K562 (cell line): ENCODE measurements around the gene CLSTN2. TPM values are rescaled to one million over a fixed set of nuclear protein-coding genes. Genes with fewer than 3 reads are reported as not detected.

Experiments used
- ATAC-seq: fragments of 200-7000 bp; cut with Tn5 transposase; 3 replicates; pipeline ENCODE4 v1.9.1; 2020; ENCODE audit warnings: moderate library complexity
- BruUV-seq: library from RNA; stranded (reverse); fragments of 400-500 nt; replicated peaks from 2 replicates; lab custom pipeline; 2021; lab: Mats Ljungman, UMichigan
- CTCF ChIA-PET: fragments of 300-600 bp; formaldehyde crosslinking; extraction: SDS; loops from one replicate; lab custom pipeline; 2021; ENCODE audit warnings: low intra/inter-chr PET ratio; lab: Yijun Ruan, JAX
- POLR2A ChIA-PET: fragments of 300-600, 350-650 bp; sonication (Branson Sonifier 250); formaldehyde crosslinking; extraction: SDS; loops from one replicate; lab custom pipeline; 2021; ENCODE audit warnings: antibody characterized with exemption, inconsistent platforms; lab: Yijun Ruan, JAX
- DNase-seq, 4 experiments: peaks; one replicate each; pipeline versions ENCODE4 v3.0.0 to v3.0.0-alpha.2; 2011 to 2018; ENCODE audit warnings: low spot score in 3 of 4, mixed read lengths in 3 of 4; ENCODE audit errors: extremely low read depth in 1 of 4
- FAIRE-seq: peaks from 2 replicates; lab custom pipeline; 2011; peaks lifted over from hg19 to GRCh38; lab: Jason Lieb, UNC
- H2AFZ ChIP-seq: 2 replicates; pipeline ENCODE4 v1.6.0; 2011; ENCODE audit warnings: low read depth, low read length, control low read depth, inconsistent platforms
- H3K27ac ChIP-seq: fragments of 200-600 bp; 3 replicates; pipeline ENCODE4 v1.8.0; 2011; ENCODE audit warnings: low read depth, mild to moderate bottlenecking, control low read depth, inconsistent platforms, low read length, moderate library complexity, mixed read lengths; ENCODE audit errors: extremely low read depth
- H3K27me3 ChIP-seq, 2 experiments: fragments of 300-600 bp in 1 of 2; 2 replicates in 1 of 2; 3 replicates in 1 of 2; pipeline versions ENCODE4 v1.6.0 to v1.8.0; 2011; ENCODE audit warnings: inconsistent platforms in 2 of 2, low read length in 2 of 2, mild to moderate bottlenecking in 1 of 2, mixed read lengths in 1 of 2, moderate library complexity in 1 of 2; ENCODE audit not compliant: control insufficient read depth in 2 of 2, insufficient read depth in 2 of 2
- H3K36me3 ChIP-seq: fragments of 300-600 bp; 3 replicates; pipeline ENCODE4 v1.8.0; 2011; ENCODE audit warnings: mild to moderate bottlenecking, low read length, inconsistent platforms; ENCODE audit not compliant: control insufficient read depth, insufficient read depth
- H3K4me1 ChIP-seq, 2 experiments: fragments of 200-600 bp in 1 of 2; replicated peaks in 1 of 2; 2 replicates in 1 of 2; 3 replicates in 1 of 2; pipeline versions ENCODE4 v1.5.1 to v1.8.0; 2011; ENCODE audit warnings: inconsistent platforms in 2 of 2, low read length in 2 of 2, mild to moderate bottlenecking in 1 of 2, mixed read lengths in 1 of 2, moderate library complexity in 1 of 2; ENCODE audit not compliant: control insufficient read depth in 2 of 2, insufficient read depth in 2 of 2
- H3K4me2 ChIP-seq: 2 replicates; pipeline ENCODE4 v1.6.1; 2011; ENCODE audit warnings: low read length, control low read depth, inconsistent platforms, mixed read lengths; ENCODE audit not compliant: insufficient read depth
- H3K4me3 ChIP-seq: fragments of 200-600 bp; sonication (generic), shearing (Covaris generic); 2 replicates; pipeline ENCODE4 v1.5.1; 2016; ENCODE audit warnings: control low read depth, inconsistent platforms
- H3K79me2 ChIP-seq: fragments of 200-600 bp; 3 replicates; pipeline ENCODE4 v1.8.0; 2011; ENCODE audit warnings: low read length, inconsistent platforms; ENCODE audit not compliant: control insufficient read depth, insufficient read depth
- H3K9ac ChIP-seq, 2 experiments: 2 replicates each; pipeline versions ENCODE4 v1.6.0 to v1.6.1; 2011; ENCODE audit warnings: low read depth in 2 of 2, low read length in 2 of 2, control low read depth in 1 of 2, inconsistent platforms in 1 of 2, mild to moderate bottlenecking in 1 of 2, mixed read lengths in 1 of 2; ENCODE audit not compliant: insufficient read depth in 1 of 2
- H3K9me1 ChIP-seq: one replicate; pipeline ENCODE4 v1.6.0; 2011; ENCODE audit warnings: inconsistent platforms, mild to moderate bottlenecking, low read length, moderate library complexity; ENCODE audit not compliant: control insufficient read depth, insufficient read depth
- H3K9me3 ChIP-seq: replicated peaks from 2 replicates; pipeline ENCODE4 v1.5.1; 2011; ENCODE audit warnings: low read depth, low read length, inconsistent platforms; ENCODE audit not compliant: control insufficient read depth, insufficient read depth
- H4K20me1 ChIP-seq: replicated peaks from 2 replicates; pipeline ENCODE4 v1.6.1; 2011; ENCODE audit warnings: low read length, inconsistent platforms, mixed read lengths; ENCODE audit not compliant: control insufficient read depth, insufficient read depth
- ARID1B ChIP-seq: fragments of 450-650 bp; IDR thresholded peaks from 2 replicates; pipeline ENCODE4 v1.6.1; 2016; ENCODE audit warnings: antibody characterized with exemption, mild to moderate bottlenecking, inconsistent platforms
- CSDE1 ChIP-seq, 2 experiments: fragments of 450-650 bp; IDR thresholded peaks; 2 replicates each; pipeline ENCODE4 v1.6.1; 2016; ENCODE audit warnings: mild to moderate bottlenecking in 1 of 2
- FOXA3 ChIP-seq, 2 experiments: fragments of 450-650 bp in 1 of 2; sonication (generic) in 1 of 2; formaldehyde crosslinking; IDR thresholded peaks in 1 of 2; conservative IDR thresholded peaks in 1 of 2; 2 replicates each; pipeline versions ENCODE4 v1.4.0 to v1.8.0; 2020 to 2022; ENCODE audit warnings: mild to moderate bottlenecking in 2 of 2, missing genetic modification reagents in 1 of 2
- FOXM1 ChIP-seq, 2 experiments: fragments of 450-650 bp in 1 of 2; sonication (generic) in 1 of 2; formaldehyde crosslinking in 1 of 2; IDR thresholded peaks; 2 replicates each; pipeline versions ENCODE4 v1.6.1 to v1.9.0; 2017 to 2022; ENCODE audit warnings: low read depth in 2 of 2, mild to moderate bottlenecking in 2 of 2, missing genetic modification reagents in 1 of 2, moderate library complexity in 1 of 2
- GTF2B ChIP-seq: IDR thresholded peaks from 2 replicates; pipeline ENCODE4 v1.6.1; 2011; ENCODE audit not compliant: insufficient read length; ENCODE audit errors: extremely low read depth
- ILF3 ChIP-seq: fragments of 450-650 bp; IDR thresholded peaks from 2 replicates; pipeline ENCODE4 v1.6.1; 2018; ENCODE audit warnings: antibody characterized with exemption, mild to moderate bottlenecking, moderate library complexity, borderline replicate concordance
- JUND ChIP-seq, 2 experiments: IDR thresholded peaks; 2 replicates in 1 of 2; 3 replicates in 1 of 2; pipeline ENCODE4 v1.6.1; 2011; ENCODE audit warnings: borderline replicate concordance in 2 of 2, low read depth in 2 of 2, low read length in 2 of 2, improper control_type of control experiment in 1 of 2, missing biosample characterization in 1 of 2, missing genetic modification characterization in 1 of 2, missing genetic modification reagents in 1 of 2
- KLF6 ChIP-seq: fragments of 250-450 bp; sonication (Bioruptor Pico); IDR thresholded peaks from 2 replicates; pipeline ENCODE4 v1.4.0; 2020; ENCODE audit warnings: mild to moderate bottlenecking, moderate library complexity, borderline replicate concordance
- MEF2A ChIP-seq: IDR thresholded peaks from 2 replicates; pipeline ENCODE4 v1.6.1; 2011; ENCODE audit warnings: low read depth, mild to moderate bottlenecking, low read length, moderate library complexity; ENCODE audit not compliant: control insufficient read depth
- NRF1 ChIP-seq, 2 experiments: fragments of 450-650 bp; IDR thresholded peaks in 1 of 2; conservative IDR thresholded peaks in 1 of 2; 2 replicates each; pipeline ENCODE4 v1.6.1; 2014; ENCODE audit warnings: mild to moderate bottlenecking in 2 of 2
- SMARCA5 ChIP-seq: fragments of 450-650 bp; IDR thresholded peaks from 2 replicates; pipeline ENCODE4 v1.6.1; 2016
- ZNF121 ChIP-seq: sonication (generic); formaldehyde crosslinking; conservative IDR thresholded peaks from 2 replicates; pipeline ENCODE4 v1.8.0; 2022; ENCODE audit warnings: missing genetic modification reagents
- ZNF184 ChIP-seq: sonication (generic); formaldehyde crosslinking; IDR thresholded peaks from 2 replicates; pipeline ENCODE4 v1.5.0; 2020; ENCODE audit warnings: missing genetic modification reagents
- ZNF212 ChIP-seq: fragments of 450-650 bp; formaldehyde crosslinking; IDR thresholded peaks from 2 replicates; pipeline ENCODE4 v1.4.0; 2020; ENCODE audit warnings: mild to moderate bottlenecking
- WGBS: fragments of 100-300 bp; shearing (Covaris generic); methylation state at CpG from one replicate; pipeline ENCODE4 v1.1.6; 2016; ENCODE audit warnings: low coverage, mixed read lengths; ENCODE audit not compliant: insufficient coverage; ENCODE audit errors: missing lambda C conversion rate; 5-methylcytosine and 5-hydroxymethylcytosine counted together
- in situ Hi-C: fragments of 300-500 bp; cut with MboI; formaldehyde crosslinking; loops from 4 replicates; pipeline ENCODE4 v1.15.0; 2018; ENCODE audit warnings: inconsistent platforms, mixed read lengths
- intact Hi-C: fragments of 100-400 bp; cut with micrococcal nuclease; formaldehyde crosslinking; loops from 2 replicates; pipeline ENCODE4 v1.14.2; 2022
- polyA plus RNA-seq, 8 experiments: library from polyadenylated mRNA; depleted of rRNA in 4 of 8; stranded (reverse) in 5 of 8; unstranded in 3 of 8; fragments of >200 nt; fragmentation: Nextera tagmentation in 2 of 8; fragmentation: Illumina TruSeq in 1 of 8; extraction: Ambion mirVana in 2 of 8; extraction: Trizol in 1 of 8; gene quantifications; 2 replicates each; pipeline versions ENCODE4 v1.2.1 to v1.2.3, GENCODE V29; 2011 to 2014; ENCODE audit warnings: inconsistent platforms in 1 of 8, missing spikeins in 1 of 8
- total RNA-seq, 7 experiments: library from RNA; depleted of rRNA in 6 of 7; stranded (reverse); fragments of >200 nt in 6 of 7; fragmentation: Illumina TruSeq in 2 of 7; extraction: Trizol in 2 of 7; gene quantifications; 2 replicates each; pipeline versions ENCODE4 v1.2.1 to v1.2.3, GENCODE V29; 2011 to 2021; ENCODE audit warnings: low replicate concordance in 1 of 7
- TF ChIP-seq, protein P1 (sequence below), 2 experiments: fragments of 450-650 bp in 1 of 2; sonication (generic) in 1 of 2; formaldehyde crosslinking; conservative IDR thresholded peaks; 2 replicates each; pipeline versions ENCODE4 v1.4.0 to v1.8.1; 2020 to 2022; ENCODE audit warnings: mild to moderate bottlenecking in 1 of 2, missing genetic modification reagents in 1 of 2
- TF ChIP-seq, protein P2 (sequence below): fragments of 450-650 bp; formaldehyde crosslinking; conservative IDR thresholded peaks from 2 replicates; pipeline ENCODE4 v1.4.0; 2022; ENCODE audit warnings: mild to moderate bottlenecking, missing genetic modification characterization
- TF ChIP-seq, protein P3 (sequence below), 2 experiments: fragments of 450-650 bp in 1 of 2; sonication (generic) in 1 of 2; formaldehyde crosslinking in 1 of 2; IDR thresholded peaks in 1 of 2; conservative IDR thresholded peaks in 1 of 2; 2 replicates each; pipeline versions ENCODE4 v1.6.1 to v1.8.1; 2016 to 2023; ENCODE audit warnings: mild to moderate bottlenecking in 2 of 2, moderate library complexity in 2 of 2, inconsistent platforms in 1 of 2, missing genetic modification reagents in 1 of 2

CLSTN2 gene
- total and polyA plus RNA-seq, 9 of the 15 experiments (the other 6 are each of a cell fraction or from before 2014, with no cell fraction given), result 0.02 to 0.04 (median 0.04) TPM; not detected in 6

DNA sequence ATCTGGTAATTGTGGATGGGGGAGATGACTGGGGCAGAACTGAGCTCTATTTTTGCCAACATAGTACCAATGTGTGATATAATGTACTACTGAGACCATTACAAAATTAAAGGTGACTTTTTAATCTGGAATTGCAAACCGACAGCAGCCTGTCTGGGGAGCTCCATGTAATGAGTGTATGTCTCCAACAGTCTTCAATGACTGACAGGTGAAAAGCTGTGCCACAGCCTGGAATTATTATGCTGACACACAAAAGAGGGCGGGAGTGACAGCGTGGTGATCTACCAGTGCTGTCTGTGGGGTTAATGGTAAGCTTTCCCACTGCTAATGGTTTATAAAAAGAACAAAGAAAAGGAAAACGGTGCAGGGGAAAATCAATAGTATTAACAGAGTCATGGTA, 143.4 kb downstream of the CLSTN2 start (continued):
- TF ChIP-seq, protein P1, sequence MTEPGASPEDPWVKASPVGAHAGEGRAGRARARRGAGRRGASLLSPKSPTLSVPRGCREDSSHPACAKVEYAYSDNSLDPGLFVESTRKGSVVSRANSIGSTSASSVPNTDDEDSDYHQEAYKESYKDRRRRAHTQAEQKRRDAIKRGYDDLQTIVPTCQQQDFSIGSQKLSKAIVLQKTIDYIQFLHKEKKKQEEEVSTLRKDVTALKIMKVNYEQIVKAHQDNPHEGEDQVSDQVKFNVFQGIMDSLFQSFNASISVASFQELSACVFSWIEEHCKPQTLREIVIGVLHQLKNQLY (CRISPR knock-in tag; conservative IDR thresholded peaks at IDR 0.05), result no peak
- TF ChIP-seq, all 486 proteins: peak for 0

DNA sequence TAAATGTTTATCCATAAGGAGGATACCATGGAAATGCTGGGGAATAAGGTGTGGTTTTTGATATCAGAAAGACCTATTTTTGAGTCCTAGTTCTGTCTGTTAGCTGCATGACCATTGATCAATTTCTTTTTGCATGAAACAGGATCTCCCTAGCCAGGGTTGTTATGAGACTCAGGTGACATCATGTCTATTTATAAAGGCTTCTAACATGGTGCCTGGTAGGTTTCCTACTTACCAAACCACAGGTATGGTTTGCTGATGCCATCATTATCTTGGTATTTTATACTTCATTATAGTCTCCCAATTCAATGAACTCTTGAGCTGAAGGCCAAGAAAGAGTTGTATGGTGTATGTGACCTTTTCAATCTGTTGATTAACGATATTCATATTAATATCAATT, 144.0 kb downstream of the CLSTN2 start:
- Histone ChIP-seq H3K79me2 (no peaks in the 10 kb centered on the region), H3K36me3 (no peaks in the 10 kb centered on the region), H3K9me1 (no peaks in the 10 kb centered on the region), H3K4me3 (no peak overlapping the region), H3K4me2 (no peak overlapping the region), H4K20me1 (no peaks in the 10 kb centered on the region; the same call in 1 of the 2 replicates), H3K9me3 (no peaks in the 10 kb centered on the region), H3K27ac (no peak overlapping the region), H2AFZ (no peak overlapping the region), H3K9ac (no peak overlapping the region), H3K4me1 (no peaks in the 10 kb centered on the region), H3K27me3 (no peaks in the 10 kb centered on the region)
- no TSS peak for BruUV-seq
- 0% methylated on average over 1 of the region's 1 CpG for WGBS
- in situ Hi-C loops (no loop called here), intact Hi-C loops (no loop called here)
- ATAC-seq (no peak), FAIRE-seq (no peak), DNase-seq (no peak)
- CTCF ChIA-PET, result no interaction called here
- POLR2A ChIA-PET, result interaction anchor here (0.6 kb wide), 1 partner anchor 435 kb away, joined by 3 read pairs; no protein-coding TSS in a partner anchor
- TF ChIP-seq, protein P2, sequence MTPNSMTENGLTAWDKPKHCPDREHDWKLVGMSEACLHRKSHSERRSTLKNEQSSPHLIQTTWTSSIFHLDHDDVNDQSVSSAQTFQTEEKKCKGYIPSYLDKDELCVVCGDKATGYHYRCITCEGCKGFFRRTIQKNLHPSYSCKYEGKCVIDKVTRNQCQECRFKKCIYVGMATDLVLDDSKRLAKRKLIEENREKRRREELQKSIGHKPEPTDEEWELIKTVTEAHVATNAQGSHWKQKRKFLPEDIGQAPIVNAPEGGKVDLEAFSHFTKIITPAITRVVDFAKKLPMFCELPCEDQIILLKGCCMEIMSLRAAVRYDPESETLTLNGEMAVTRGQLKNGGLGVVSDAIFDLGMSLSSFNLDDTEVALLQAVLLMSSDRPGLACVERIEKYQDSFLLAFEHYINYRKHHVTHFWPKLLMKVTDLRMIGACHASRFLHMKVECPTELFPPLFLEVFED, result no peak
- TF ChIP-seq ZNF184 (CRISPR knock-in tag) (no peak), ILF3 (no peak), CSDE1 (IDR thresholded peaks at IDR 0.05) (no peak), KLF6 (no peak), ZNF212 (CRISPR knock-in tag) (no peak), FOXA3 (CRISPR knock-in tag; conservative IDR thresholded peaks at IDR 0.05 in 1 of 2, IDR thresholded peaks at IDR 0.05 in 1 of 2) (no peak), MEF2A (no peak), ZNF121 (CRISPR knock-in tag) (no peak), JUND (IDR thresholded peaks at IDR 0.05; ENCODE audit: borderline replicate concordance, low read depth, low read length) (no peak), JUND (tag; IDR thresholded peaks at IDR 0.05; ENCODE audit: borderline replicate concordance, low read depth, low read length) (no peak), SMARCA5 (no peak), NRF1 (conservative IDR thresholded peaks at IDR 0.05 in 1 of 2, IDR thresholded peaks at IDR 0.05 in 1 of 2) (no peak), FOXM1 (IDR thresholded peaks at IDR 0.05; ENCODE audit: low read depth) (no peak), FOXM1 (CRISPR knock-in tag; IDR thresholded peaks at IDR 0.05; ENCODE audit: low read depth) (no peak), ARID1B (no peak), GTF2B (no peak)
- TF ChIP-seq, protein P3, sequence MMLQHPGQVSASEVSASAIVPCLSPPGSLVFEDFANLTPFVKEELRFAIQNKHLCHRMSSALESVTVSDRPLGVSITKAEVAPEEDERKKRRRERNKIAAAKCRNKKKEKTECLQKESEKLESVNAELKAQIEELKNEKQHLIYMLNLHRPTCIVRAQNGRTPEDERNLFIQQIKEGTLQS (IDR thresholded peaks at IDR 0.05), result no peak
- TF ChIP-seq, protein P3 (CRISPR knock-in tag; conservative IDR thresholded peaks at IDR 0.05), result no peak
